Mesodermal cell (in vitro differentiated cells): ENCODE data around the gene AGGF1.

ENCODE experiments used
- H3K27ac ChIP-seq: 2 replicates; pipeline ENCODE4 v1.7.0; 2013; ENCODE audit warnings: mild to moderate bottlenecking, low read depth, low read length, moderate library complexity; ENCODE audit not compliant: severe bottlenecking
- H3K36me3 ChIP-seq: 2 replicates; pipeline ENCODE4 v1.7.1; 2013; ENCODE audit warnings: mild to moderate bottlenecking, low read length, moderate library complexity; ENCODE audit not compliant: control insufficient read depth, insufficient read depth
- H3K4me1 ChIP-seq: one replicate; pipeline ENCODE4 v1.7.1; 2013; ENCODE audit warnings: mild to moderate bottlenecking, low read length; ENCODE audit not compliant: insufficient read depth, control insufficient read depth, poor library complexity, severe bottlenecking
- H3K4me3 ChIP-seq: 2 replicates; pipeline ENCODE4 v1.7.0; 2013; ENCODE audit warnings: low read length, control low read depth, mild to moderate bottlenecking; ENCODE audit not compliant: insufficient read depth, poor library complexity, severe bottlenecking; ENCODE audit errors: extremely low read depth
- H3K9me3 ChIP-seq: 2 replicates; pipeline ENCODE4 v1.7.1; 2013; ENCODE audit warnings: mild to moderate bottlenecking, low read length, moderate library complexity; ENCODE audit not compliant: control insufficient read depth
- WGBS, 2 experiments: methylation state at CpG; one replicate each; pipeline ENCODE4 v1.1.5; 2013; ENCODE audit warnings: missing lambda C conversion rate in 2 of 2; ENCODE audit not compliant: insufficient coverage in 2 of 2; 5-methylcytosine and 5-hydroxymethylcytosine counted together

AGGF1 gene

GRCh38 chr5:77024490-77024889 is 5.7 kb upstream of the AGGF1 start:
- peaks cover 19% of the 10 kb centered on the region for H3K9me3 ChIP-seq
- H3K27ac ChIP-seq = no peak overlapping the region
- no peaks in the 10 kb centered on the region for H3K4me1 ChIP-seq
- H3K4me3 ChIP-seq = no peak overlapping the region
- no peaks in the 10 kb centered on the region for H3K36me3 ChIP-seq
- WGBS, 2 experiments = no CpG with 5 or more reads among the region's 1 CpG

GRCh38 chr5:77028631-77029375 is 1.4 kb upstream of the AGGF1 start:
- 92 to 100% methylated on average over 2 of the region's 4 CpGs for WGBS, 2 experiments
- Histone ChIP-seq H3K4me3 (no peak overlapping the region), H3K27ac (no peak overlapping the region), H3K4me1 (no peaks in the 10 kb centered on the region), H3K36me3 (no peaks in the 10 kb centered on the region), H3K9me3 (peaks cover 24% of the 10 kb centered on the region)

- WGBS, 2 experiments = 100% methylated on average over 1 of the region's 2 CpGs
- Histone ChIP-seq H3K27ac (no peak overlapping the region), H3K36me3 (no peaks in the 10 kb centered on the region), H3K4me3 (peak overlapping the region; percentile 73), H3K9me3 (peaks cover 24% of the 10 kb centered on the region), H3K4me1 (no peaks in the 10 kb centered on the region)
Observed at GRCh38 chr5:77029376-77029885, 773 bp upstream of the AGGF1 start.

GRCh38 chr5:77031891-77032290 is 1.7 kb downstream of the AGGF1 start:
- peaks cover 24% of the 10 kb centered on the region for H3K9me3 ChIP-seq
- no peak overlapping the region for H3K27ac ChIP-seq
- H3K4me3 ChIP-seq = no peak overlapping the region
- 86 to 100% methylated on average over 1 to 2 of the region's 3 CpGs for WGBS, 2 experiments
- peaks cover 3% of the 10 kb centered on the region for H3K36me3 ChIP-seq
- no peaks in the 10 kb centered on the region for H3K4me1 ChIP-seq

- H3K36me3 ChIP-seq = peaks cover 7% of the 10 kb centered on the region
- H3K27ac ChIP-seq = no peak overlapping the region
- no peaks in the 10 kb centered on the region for H3K4me1 ChIP-seq
- H3K9me3 ChIP-seq = peaks cover 19% of the 10 kb centered on the region
- WGBS, 2 experiments = 80 to 100% methylated on average over 1 of the region's 4 CpGs
- no peak overlapping the region for H3K4me3 ChIP-seq
Observed at GRCh38 chr5:77032635-77033034, 2.4 kb downstream of the AGGF1 start.

GRCh38 chr5:77033338-77033737 is 3.1 kb downstream of the AGGF1 start:
- Histone ChIP-seq H3K27ac (no peak overlapping the region), H3K9me3 (peaks cover 16% of the 10 kb centered on the region), H3K36me3 (peaks cover 9% of the 10 kb centered on the region), H3K4me1 (no peaks in the 10 kb centered on the region), H3K4me3 (no peak overlapping the region)
- WGBS, 2 experiments = 92 to 93% methylated on average over 4 of the region's 5 CpGs

GRCh38 chr5:77035950-77036349 is 5.7 kb downstream of the AGGF1 start:
- Histone ChIP-seq H3K27ac (no peak overlapping the region), H3K9me3 (no peaks in the 10 kb centered on the region), H3K36me3 (peaks cover 18% of the 10 kb centered on the region), H3K4me1 (no peaks in the 10 kb centered on the region), H3K4me3 (no peak overlapping the region)
- WGBS, 2 experiments = no CpG with 5 or more reads among the region's 1 CpG

GRCh38 chr5:77046416-77047073 is 16.3 kb downstream of the AGGF1 start:
- H3K27ac ChIP-seq = no peak overlapping the region
- peaks cover 8% of the 10 kb centered on the region for H3K9me3 ChIP-seq
- H3K4me3 ChIP-seq = no peak overlapping the region
- no CpG with 5 or more reads among the region's 1 CpG for WGBS, 2 experiments
- H3K36me3 ChIP-seq = peaks cover 37% of the 10 kb centered on the region
- H3K4me1 ChIP-seq = no peaks in the 10 kb centered on the region

GRCh38 chr5:77064040-77064439 is 33.8 kb downstream of the AGGF1 start:
- H3K4me3 ChIP-seq = no peak overlapping the region
- 100% methylated on average over 1 of the region's 3 CpGs; no CpG with 5 or more reads in 1 of the 2 experiments for WGBS, 2 experiments
- peaks cover 43% of the 10 kb centered on the region for H3K36me3 ChIP-seq
- H3K4me1 ChIP-seq = no peaks in the 10 kb centered on the region
- H3K9me3 ChIP-seq = no peaks in the 10 kb centered on the region
- no peak overlapping the region for H3K27ac ChIP-seq

- H3K4me3 ChIP-seq = no peak overlapping the region
- WGBS, 2 experiments = no CpG with 5 or more reads among the region's 3 CpGs
- no peak overlapping the region for H3K27ac ChIP-seq
- H3K4me1 ChIP-seq = no peaks in the 10 kb centered on the region
- peaks cover 33% of the 10 kb centered on the region for H3K36me3 ChIP-seq
- no peaks in the 10 kb centered on the region for H3K9me3 ChIP-seq
Observed at GRCh38 chr5:77065256-77065655, 35.1 kb downstream of the AGGF1 start.

- Histone ChIP-seq H3K4me1 (no peaks in the 10 kb centered on the region), H3K27ac (no peak overlapping the region), H3K4me3 (no peak overlapping the region), H3K9me3 (no peaks in the 10 kb centered on the region), H3K36me3 (peaks cover 29% of the 10 kb centered on the region)
- 90 to 100% methylated on average over 1 of the region's 1 CpG for WGBS, 2 experiments
Observed at GRCh38 chr5:77066184-77066583, 36.0 kb downstream of the AGGF1 start.
